Pons (tissue), 1 donor: ENCODE measurements around the gene ITPK1.

ENCODE experiments used
- DNase-seq: peaks from one replicate; pipeline ENCODE4 v3.0.0-alpha.2; 2016; ENCODE audit warnings: low spot score

The ITPK1 gene

DNA sequence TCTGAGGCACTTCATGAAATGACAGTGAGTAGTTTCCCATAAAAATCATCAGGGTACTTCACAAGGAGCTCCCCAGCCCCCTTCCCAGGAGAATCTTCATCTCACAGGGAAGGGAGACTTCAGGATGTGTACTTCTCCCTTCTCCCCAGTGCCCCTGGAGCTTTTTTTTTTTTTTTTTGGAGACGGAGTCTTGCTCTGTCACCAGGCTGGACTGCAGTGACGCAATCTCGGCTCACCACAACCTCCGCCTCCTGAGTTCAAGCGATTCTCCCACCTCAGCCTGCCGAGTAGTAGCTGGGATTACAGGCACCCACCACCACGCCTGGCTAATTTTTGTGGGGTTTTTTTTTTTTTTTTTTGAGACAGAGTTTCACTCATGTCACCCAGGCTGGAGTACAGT, 10.4 kb downstream of the ITPK1 start:
- peak; percentile 26 for DNase-seq

DNA sequence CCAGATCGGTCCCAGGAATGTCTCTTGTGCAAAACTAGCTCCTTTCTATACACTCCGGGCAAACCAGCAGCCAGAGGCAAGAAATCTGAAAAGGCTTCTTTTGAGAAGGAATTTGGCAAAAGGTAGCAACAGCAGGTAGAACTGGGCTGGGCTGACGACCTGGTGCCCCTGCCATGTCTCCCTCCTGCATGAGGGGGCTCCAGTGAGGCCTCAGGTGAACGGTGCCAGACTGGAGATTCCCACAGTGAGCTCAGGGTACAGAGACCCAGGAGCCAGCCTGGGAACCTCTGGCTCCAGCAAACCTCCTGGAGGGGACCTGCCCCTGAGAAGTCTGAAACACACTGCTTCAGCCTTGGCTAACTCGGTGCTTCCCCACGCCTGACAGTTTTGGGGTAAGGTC, 10.8 kb downstream of the ITPK1 start:
- DNase-seq, result no peak

DNA sequence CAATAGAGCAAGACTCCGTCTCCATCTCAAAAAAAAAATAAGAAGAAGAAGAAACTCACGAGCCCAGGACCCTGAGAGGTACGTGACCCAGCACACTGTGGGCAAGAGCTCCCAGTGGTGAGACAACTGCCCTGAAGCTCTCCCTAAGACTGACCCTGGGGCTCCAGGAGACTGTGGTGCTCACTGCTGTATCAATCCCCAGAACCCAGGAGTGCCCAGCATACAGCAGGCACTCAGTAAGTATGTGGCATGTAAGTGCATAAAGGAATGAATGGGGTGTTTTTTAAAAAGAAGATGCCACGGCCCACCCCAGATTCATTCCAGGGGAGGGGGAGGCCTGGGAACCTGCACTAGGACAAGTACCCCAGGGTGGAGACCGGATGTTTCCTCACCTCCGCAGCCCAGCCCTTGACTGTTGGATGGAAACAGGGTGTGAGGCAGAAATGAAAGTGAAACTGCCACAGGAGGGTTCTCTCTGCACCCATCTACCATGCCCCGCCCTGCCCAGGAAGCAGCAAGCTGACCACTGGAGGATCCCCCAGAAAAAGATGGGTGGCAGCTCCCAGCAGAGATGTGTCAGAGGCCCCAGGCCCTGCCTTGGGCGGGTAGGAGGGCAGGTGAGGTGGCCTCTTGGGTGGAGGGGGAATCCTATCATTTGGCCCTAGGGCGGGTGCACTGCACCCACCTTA, 12.2 kb downstream of the ITPK1 start:
- no peak for DNase-seq

DNA sequence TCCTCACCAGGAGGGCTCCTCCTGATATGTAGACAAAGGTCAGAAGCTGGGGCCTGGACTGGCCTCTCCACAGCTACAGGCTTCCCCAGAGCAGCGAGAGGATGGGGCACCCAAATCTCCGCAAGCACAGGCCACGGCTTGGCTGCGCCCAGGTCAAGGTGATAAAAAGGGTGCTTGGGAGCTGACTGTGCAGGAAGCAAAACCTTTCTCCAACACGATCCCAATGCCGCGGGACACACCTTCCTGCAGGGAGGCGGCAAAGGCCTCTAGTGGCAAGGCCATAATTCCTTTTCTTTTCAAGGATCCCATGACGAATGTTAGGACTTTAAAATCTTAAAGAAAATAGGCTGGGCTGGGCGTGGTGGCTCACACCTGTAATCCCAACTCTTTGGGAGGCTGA, 13.6 kb downstream of the ITPK1 start:
- DNase-seq, result no peak

DNA sequence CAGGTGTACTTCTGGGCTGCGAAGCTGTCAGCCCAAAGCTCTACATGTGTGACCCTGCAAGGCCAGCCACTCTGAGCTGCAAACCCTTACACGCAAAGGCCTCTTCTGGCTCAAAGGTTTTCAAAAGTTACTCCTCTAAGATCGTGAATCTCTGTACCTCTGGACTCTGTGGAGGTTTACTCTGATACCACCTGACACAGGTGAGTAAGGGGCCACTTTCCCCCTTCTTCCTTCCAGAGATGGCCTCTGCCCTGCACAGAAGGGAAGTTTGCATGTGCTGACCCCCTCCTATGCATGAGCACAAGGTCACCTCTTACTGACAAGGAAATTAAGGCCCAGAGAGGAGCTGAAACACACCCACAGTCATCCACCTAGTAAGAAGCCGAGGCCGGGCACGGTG, 14.5 kb downstream of the ITPK1 start:
- no peak for DNase-seq

DNA sequence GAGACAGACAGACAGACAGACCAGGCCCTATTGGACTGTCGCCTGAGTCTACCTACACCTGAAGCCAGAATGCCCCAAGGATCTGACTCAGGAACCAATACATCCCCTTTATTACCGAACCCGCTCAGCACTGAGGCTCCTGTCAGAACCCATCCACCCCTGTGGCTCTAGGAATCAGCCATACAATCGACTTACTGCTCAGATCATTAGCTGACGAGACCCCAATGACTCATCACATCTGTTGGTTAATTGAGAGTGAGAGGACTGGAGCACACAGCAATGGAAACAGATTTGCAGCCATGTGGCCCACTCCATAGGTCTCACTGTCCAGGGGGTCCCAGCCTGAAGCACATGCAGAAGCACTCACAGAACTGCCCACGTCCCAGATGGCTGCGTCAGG, 15.2 kb downstream of the ITPK1 start:
- DNase-seq, result no peak

DNA sequence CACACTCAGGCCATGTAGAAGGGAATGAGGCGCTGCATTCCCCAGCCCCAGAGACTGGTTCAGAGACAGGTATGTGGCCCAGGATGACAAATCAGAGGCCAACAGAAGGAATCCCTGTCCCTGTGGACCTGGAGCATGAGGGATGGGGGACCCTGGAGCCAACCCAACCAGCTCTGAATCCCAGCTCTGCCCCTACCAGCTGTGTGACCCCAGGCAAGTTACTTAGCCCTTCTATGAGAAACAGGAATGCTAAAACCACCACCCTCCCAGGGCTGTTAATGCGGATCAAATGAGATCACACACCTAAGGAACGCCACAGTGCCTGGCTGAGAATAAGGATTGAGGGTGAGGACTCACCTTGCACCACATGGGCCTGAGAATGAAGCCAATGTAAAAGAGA, 15.6 kb downstream of the ITPK1 start:
- no peak for DNase-seq

DNA sequence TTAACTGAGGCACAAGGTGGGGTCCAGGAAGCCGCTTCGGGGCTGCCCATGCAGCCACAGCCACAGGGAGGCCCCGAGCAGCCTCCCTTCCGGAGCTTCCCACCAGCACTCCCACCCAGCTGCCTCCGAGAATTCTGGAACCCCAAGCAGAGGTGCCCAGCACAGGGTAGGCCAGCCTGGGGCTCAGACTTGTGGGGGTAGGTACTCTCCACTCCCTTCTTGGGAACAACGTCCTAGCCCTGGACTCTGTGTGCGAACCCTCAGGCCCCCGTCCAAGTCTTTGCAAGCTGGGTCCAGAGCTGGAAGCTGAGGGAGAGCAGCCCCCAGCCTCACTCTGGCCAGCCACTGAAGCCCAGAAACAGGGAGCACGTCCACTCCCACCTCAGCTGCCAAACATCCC, 16.1 kb downstream of the ITPK1 start:
- DNase-seq, result no peak

DNA sequence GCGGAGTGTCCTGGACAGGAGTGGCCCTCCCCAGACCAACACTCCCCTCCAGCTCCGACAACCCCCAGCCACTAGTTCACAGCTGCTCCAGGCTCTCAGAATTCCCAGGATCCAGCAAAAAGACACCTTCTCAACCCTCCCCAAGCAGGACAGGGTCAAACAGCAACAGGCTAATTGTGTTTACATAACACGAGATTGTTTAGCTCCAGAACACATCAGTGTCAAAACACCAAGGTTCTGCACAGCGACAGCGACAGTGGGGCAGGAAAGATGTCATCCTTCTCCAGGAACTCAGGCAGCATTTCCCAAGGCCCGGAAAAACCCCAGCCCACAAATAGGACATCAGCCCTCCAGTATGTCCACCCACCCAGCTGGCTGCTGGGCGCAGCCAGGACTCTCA, 16.5 kb downstream of the ITPK1 start:
- no peak for DNase-seq

DNA sequence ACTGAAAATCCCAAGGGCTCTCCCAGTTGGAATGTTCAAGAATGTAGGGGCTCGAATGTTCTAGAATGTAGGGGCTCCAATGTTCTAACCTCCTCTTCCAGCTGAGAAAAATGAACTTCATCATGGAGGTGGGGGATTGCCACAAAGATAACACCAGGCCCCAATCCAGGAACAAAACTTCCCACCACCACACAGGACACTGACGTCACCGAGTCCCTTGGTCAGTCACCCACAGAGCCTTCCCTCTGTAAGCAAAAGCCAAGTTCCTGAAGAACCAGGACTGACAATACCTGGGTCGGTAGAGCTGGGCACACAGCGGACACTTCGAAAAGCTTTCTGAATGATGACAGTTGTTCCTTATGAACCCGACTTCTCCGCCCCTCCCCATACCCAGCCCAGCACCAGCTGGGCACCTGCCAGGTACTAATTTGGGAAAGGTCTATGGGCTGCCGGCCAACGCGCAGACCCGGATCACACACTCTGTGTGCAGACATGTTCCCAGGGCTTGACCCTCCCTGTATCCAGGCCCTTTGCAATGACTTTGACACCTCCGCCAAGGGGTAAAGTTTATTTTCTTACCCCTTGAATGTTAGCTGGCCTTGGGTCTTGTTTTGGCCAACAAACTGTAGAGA, 18.9 kb downstream of the ITPK1 start:
- DNase-seq, result no peak

DNA sequence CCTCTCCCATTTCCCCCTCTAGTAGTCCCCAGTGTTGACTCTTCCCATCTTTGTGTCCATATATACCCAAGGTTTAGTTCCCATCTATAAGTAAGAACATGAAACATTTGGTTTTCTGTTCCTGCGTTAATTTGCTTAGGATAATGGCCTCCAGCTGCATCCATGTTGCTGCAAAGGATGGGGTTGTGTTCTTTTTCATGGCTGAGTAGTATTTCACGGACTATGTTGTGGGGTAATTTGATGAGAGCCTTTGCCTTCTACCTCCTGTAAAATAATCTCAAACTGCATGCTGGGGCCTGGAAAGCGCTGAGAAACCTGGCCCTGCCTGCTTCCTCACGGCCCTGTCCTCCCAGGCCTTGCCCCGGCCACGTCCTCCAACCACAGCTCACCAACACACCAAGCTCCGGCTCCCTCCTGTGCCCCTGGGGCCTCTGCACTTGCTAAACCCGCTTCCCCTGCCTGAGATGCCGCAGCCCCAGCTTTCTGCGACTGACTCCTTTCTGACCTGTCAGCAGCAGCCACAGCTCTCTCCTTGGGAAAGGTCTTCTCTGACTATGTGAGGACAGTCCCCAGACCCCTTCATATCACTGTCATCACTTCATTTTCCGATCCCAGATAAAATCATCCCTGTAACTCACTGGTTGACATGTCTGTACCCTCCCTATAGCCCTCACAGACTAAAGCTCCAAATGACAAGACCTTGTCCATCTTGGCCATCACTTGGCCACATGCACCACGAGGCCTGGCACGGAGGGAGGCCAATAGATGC, 19.8 kb downstream of the ITPK1 start:
- no peak for DNase-seq

DNA sequence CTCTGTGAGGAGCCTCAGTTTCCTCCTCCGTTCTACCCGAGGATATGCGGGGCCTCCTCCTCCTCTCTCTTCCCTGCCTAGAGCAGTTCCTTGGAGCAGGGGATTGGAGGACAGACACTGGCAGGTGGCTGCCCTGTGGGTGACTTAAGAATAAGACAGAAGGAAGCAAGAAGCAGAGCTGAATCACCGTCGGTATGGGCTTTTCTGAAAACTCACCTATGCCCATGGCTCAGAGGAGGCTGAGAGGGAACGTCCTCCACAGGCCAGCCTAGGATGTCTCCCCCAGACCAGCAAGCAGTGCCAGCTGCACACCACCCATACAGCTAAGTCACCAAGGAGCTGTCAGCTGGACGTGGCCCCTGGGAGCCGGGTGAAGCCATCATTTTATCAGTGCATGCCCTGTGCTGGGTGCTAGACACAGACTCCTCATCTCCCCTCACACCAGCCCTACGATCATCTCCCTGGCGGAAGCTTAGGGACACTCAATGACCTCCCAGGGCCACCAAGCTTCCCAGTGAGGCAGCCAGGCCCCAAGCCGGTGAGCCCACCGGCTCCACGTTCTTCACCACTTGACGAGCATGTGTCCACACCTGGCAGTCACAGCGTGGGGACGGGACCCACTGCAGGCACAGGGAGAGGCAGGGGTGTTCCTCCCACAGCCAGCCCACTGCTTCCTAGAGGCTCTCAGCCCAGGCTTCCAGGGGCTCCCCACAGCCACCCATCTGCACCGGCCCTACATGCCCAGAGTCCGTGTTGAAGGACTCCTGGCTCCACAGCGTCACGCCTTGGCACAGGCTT, 21.4 kb downstream of the ITPK1 start:
- peak; percentile 27 for DNase-seq

DNA sequence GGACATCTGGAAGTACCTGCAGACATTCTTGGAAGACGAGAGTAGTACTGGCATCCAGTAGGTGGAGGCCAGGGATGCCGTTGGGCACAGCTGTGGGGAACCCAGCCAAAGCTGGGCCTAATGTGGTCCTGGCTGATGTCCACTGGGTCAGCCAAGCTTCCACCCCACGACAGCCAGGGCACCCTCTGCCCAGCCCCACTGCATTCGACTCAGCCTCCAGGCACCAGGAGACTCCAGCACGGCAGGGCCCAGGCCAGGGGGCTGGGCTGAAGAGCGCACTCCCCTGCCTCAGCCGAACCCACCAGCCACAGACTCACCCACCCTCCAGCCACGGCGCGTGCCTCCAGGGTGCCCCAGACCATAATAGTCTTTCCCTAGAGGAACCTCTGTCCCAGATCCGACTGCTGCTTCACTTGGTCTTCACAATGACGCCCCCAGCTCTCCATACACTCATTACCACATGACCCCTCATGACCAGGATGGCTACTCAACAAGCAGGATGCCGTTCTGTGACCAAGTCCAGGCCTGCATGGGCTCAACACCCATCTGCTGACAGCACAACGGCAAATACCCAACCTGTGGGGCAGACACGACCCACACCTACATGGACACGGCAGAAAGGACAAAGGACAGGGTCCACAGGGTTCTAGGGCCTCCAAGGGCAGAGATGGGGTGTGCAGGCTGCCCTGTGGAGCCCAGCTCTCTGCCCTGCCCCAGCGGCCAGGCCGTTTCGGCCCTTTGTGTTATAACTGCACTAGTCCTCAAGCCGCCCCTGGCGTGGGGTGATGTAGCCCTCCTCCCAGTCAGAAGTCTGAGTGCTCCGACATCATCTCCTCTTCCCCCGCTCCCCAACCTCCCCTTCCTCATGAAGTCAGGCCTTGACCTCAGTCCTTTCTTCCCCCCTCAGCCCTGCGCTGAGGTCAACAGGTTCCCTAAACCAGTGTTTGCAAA, 22.8 kb downstream of the ITPK1 start:
- no peak for DNase-seq

DNA sequence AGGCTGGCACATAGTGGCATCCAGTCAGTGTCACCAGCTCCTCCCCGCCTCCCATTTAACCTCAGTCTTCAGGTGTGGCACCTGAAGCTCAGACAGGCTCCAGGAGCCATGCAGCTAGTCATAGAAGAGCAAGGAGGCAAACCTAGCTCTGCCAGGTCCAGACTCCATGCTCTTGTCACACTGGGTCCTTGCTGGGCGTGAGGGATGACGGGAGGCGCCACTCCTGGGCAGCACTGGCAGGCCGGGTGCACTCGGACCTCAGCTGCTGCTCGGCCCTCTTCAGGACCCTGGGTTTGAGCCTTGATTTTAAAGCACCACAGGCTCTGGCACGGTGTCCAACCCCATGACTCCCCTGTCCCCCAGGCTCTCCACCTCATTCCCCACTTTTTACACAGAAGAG, 24.1 kb downstream of the ITPK1 start:
- DNase-seq, result no peak

DNA sequence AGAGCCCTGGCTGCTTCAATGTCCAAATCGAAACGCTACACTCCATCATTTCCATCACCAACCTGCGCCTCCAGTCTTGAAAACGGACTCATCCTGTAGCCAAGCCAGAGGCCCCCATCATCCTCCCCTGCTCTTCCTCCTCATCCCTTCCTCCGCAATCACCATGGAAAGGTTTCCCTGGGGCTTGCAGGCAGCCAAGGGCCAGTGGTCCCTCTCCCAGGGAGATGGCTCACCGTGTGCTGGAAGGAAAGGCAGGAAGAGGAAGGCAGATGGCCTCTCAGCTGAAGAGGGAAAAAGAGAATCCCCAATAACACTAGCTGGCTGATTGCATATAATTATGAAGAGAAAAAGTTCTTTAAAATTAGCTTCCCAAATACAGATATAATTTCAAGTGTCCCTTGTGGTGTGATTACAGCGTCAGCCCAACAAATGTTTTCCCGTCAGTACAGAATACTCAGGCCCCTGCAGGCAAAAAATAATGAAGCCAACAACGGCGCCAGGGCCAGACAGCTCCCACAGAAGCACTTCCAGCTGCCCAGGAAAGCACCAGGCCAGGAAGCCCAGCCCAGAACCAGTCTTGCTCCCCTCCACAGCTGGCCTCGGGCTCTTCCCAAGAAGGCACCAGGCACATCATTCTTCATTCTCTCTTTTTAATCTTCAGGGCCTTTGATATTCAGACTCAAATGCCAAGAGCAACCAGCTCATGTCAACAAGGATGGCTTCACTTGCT, 24.7 kb downstream of the ITPK1 start:
- DNase-seq, result peak; percentile 35

DNA sequence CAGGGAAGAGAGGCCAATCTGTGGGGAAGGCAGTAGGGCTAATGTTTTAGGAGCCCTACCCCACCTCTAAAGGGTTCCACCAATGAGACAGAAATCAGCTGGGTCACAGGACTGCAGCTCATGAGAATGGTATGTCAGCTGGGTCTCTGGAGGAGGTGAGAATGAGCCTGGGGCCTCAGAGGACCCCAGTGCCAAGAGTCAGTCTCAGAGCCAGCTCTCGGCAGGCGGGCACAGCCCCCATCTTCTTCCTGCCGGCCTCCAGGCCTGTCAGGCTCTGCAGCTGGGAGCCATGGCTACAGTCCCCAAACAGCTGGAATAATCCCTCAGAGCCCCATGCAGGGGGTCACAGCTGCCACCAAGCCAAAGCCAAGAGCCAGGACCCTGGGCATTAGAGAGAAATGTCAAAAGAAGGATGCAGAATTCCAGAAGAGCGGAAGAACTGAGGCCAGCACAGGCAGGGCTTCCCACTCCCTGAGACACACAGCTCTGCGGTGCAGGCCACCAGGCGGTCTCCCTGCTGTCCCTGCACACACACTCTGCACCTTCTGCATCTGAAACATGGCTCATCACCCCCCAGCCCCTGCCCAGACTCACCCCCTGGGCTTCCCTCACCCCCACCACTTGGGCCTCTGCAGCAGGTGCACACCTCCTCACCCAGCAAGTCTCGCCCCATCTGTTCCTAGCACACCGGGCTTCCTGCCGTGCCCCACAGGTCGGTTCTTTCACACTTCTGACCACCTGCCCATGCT, 26.0 kb downstream of the ITPK1 start:
- no peak for DNase-seq

DNA sequence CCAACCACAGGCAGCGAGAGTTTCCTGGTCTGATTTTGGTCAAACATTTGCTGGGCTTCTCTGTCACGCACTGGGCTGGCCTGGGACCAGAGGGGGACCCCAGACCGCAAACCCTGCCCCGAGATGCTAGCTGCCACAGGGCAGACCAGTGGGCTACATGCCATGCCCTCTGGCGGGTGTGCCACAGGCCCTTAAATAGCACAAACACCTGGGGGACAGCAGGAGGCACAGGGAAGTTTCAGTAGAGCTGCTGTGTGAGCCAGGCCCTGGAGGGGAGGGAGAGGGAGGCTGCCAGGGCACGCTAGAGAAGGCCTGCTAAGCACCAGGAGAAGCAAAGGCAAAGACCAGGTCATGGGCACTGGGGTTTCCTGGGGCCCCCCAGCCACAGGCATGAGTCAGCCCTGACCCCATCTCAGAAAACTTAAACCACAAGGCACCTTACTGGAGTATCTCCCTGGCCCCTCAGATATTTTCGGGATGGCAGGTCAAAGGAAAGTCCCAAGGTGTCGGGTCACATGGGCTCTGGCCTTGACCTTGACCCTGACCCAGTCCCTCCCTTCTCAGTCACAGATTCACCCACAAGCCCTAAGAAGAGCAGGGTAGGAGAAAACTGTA, 29.2 kb downstream of the ITPK1 start:
- DNase-seq, result no peak

DNA sequence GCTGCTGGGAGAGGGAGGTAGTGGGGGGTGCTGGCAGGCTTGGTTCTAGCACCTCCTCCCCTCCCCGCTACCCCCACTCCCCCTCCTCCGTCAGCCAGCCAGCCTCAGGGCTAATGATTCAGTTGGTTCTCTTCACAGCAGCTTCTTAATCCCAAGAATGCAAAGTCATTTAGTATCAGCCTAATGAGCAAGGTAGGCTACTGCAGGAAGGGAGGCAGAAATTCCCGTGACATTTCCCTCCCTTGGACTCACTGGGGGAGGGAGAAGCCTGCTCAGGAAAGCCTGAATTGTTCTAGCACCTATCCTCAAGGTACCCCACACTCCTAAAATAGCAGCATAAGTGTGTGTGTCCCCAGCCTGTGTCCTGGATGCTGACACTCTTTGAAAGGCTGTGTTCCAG, 29.8 kb downstream of the ITPK1 start:
- no peak for DNase-seq
